ENCODE data around the gene SLC16A13. TPM values are rescaled to one million over a fixed set of nuclear protein-coding genes. Genes with fewer than 3 reads are reported as not detected.
A peak's percentile ranks its signal among the peaks of the same experiment; 100 is the strongest.
"Not testable (repeated sequence)": the region's sequence is repeated elsewhere in the genome, so short reads cannot be mapped to it uniquely, and the experiment has no call there.

Gene SLC16A13
- total RNA-seq, 4 donors from 2014 or later, result 0.22 to 1.8 (median 1.1) TPM

DNA sequence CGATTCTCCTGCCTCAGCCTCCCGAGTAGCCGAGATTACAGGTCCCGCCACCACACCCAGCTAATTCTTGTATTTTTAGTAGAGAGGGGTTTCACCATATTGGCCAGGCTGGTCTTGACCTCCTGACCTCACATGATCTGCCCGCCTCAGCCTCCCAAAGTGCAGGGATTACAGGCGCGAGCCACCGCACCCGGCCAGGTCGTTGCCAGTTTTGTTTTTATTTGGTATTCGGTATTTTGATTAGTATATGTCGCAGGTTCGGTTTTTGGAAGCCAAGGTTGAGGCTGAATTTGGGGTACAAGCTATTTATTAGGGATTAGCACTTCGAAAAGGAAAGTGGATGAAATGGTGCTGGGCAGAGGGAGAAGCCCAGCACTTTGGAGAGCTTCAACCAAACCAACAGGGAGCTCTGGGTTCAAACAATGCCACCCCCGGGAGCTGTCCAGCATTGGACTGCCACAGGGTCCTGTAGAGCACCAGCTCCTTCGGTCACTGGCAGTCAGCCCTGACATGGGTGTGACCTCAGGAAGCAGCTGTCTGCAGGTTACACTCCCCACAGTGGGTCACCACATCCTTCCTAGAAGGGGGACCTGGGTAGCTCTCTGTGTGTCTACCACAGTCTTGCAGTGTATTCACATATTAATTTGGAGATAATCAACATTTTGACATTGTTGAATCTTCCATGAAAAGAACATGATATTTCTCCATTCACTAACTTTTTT, 45.7 kb downstream of the SLC16A13 start:
- no peak for TF ChIP-seq POLR2A (IDR thresholded peaks at IDR 0.05)
- TF ChIP-seq, protein P1, sequence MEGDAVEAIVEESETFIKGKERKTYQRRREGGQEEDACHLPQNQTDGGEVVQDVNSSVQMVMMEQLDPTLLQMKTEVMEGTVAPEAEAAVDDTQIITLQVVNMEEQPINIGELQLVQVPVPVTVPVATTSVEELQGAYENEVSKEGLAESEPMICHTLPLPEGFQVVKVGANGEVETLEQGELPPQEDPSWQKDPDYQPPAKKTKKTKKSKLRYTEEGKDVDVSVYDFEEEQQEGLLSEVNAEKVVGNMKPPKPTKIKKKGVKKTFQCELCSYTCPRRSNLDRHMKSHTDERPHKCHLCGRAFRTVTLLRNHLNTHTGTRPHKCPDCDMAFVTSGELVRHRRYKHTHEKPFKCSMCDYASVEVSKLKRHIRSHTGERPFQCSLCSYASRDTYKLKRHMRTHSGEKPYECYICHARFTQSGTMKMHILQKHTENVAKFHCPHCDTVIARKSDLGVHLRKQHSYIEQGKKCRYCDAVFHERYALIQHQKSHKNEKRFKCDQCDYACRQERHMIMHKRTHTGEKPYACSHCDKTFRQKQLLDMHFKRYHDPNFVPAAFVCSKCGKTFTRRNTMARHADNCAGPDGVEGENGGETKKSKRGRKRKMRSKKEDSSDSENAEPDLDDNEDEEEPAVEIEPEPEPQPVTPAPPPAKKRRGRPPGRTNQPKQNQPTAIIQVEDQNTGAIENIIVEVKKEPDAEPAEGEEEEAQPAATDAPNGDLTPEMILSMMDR (IDR thresholded peaks at IDR 0.05), result no peak
- Histone ChIP-seq H3K27ac (no peak overlapping the region), H3K36me3 (no peaks in the 10 kb centered on the region), H3K4me1 (peaks cover 0 to 11% (median 0%) of the 10 kb centered on the region in 4 donors), H3K27me3 (no peaks in the 10 kb centered on the region), H3K4me3 (no peak overlapping the region), H3K9me3 (no peaks in the 10 kb centered on the region)
- WGBS, 2 donors, result 85 to 86% methylated on average over 16 of the region's 16 CpGs
- DNase-seq (ENCODE audit: low spot score in 2 of 2), result no peak

DNA sequence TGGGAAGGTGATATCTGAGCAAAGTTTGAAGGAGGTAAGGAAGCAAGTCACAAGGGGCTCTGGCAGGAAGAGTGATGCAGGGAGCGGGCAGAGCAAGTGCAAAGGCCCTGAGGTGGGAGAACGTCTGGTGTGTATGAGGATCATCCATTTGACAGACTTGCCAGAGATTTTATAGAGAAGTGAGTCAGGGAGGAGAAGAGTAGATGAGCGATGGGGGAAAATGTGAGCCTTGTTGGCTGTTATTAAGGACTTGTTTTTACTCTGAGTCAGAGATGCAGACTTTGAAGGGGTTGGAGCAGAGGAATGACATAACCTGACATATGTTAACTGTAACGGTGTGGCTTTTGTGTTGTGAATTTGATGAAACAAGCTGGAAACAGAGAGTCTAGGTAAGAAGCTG, 47.8 kb downstream of the SLC16A13 start:
- TF ChIP-seq, protein P1 (IDR thresholded peaks at IDR 0.05), result no peak
- TF ChIP-seq POLR2A (IDR thresholded peaks at IDR 0.05) (no peak), EP300 (IDR thresholded peaks at IDR 0.05) (no peak)
- Histone ChIP-seq H3K27ac (no peak overlapping the region), H3K4me1 (peaks cover 0 to 11% (median 0%) of the 10 kb centered on the region in 4 donors), H3K4me3 (no peak overlapping the region), H3K27me3 (no peaks in the 10 kb centered on the region), H3K36me3 (no peaks in the 10 kb centered on the region), H3K9me3 (no peaks in the 10 kb centered on the region)
- DNase-seq (ENCODE audit: low spot score in 2 of 2), result no peak
- WGBS, 2 donors, result 77% methylated on average over 4 of the region's 4 CpGs

DNA sequence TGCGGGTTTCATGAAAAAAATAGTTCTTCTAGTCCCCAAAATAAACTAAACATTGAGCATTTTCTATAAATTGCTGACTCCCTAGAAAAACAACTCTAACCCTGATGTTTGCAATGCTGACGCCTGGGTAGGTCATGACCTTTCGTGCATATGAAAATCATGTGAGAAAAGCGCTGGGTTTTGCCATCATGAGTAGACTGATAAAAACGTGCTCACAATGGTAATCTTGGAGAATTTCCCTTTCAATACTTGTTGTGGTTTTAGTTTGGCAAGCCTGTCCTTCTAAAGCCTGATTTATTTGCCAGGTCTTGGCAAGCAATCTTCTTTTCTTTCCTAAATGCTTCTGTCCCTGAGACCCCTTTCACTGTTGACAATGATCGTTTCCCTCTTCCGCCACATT, 48.3 kb downstream of the SLC16A13 start:
- TF ChIP-seq, protein P1 (IDR thresholded peaks at IDR 0.05), result no peak
- TF ChIP-seq POLR2A (IDR thresholded peaks at IDR 0.05), result no peak
- peak in 1 of 2 donors; percentile 56 for TF ChIP-seq EP300 (IDR thresholded peaks at IDR 0.05)
- no peak for DNase-seq (ENCODE audit: low spot score in 2 of 2)
- Histone ChIP-seq H3K27ac (no peak overlapping the region), H3K27me3 (no peaks in the 10 kb centered on the region), H3K36me3 (no peaks in the 10 kb centered on the region), H3K4me1 (peaks cover 0 to 11% (median 0%) of the 10 kb centered on the region in 4 donors), H3K9me3 (no peaks in the 10 kb centered on the region), H3K4me3 (no peak overlapping the region)
- 39 to 51% methylated on average over 7 of the region's 7 CpGs for WGBS, 2 donors

DNA sequence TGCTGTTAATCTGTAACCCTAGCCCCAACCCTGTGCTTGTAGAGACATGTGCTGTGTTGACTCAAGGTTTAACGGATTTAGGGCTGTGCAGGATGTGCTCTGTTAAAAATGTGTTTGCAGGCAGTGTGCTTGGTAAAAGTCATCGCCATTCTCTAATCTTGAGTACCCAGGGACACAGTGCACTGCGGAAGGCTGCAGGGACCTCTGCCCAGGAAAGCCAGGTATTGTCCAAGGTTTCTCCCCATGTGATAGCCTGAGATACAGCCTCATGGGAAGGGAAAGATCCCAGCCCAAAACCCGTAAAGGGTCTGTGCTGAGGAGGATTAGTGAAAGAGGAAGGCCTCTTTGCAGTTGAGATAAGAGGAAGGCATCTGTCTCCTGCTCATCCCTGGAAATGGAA, 52.6 kb downstream of the SLC16A13 start:
- not testable (repeated sequence) for H3K27ac ChIP-seq; H3K4me3 ChIP-seq; H3K36me3 ChIP-seq; H3K4me1 ChIP-seq; DNase-seq (ENCODE audit: low spot score in 2 of 2); H3K27me3 ChIP-seq
- 63 to 71% methylated on average over 4 of the region's 4 CpGs for WGBS, 2 donors
- H3K9me3 ChIP-seq, result peaks cover 0 to 12% (median 0%) of the 10 kb centered on the region in 4 donors

DNA sequence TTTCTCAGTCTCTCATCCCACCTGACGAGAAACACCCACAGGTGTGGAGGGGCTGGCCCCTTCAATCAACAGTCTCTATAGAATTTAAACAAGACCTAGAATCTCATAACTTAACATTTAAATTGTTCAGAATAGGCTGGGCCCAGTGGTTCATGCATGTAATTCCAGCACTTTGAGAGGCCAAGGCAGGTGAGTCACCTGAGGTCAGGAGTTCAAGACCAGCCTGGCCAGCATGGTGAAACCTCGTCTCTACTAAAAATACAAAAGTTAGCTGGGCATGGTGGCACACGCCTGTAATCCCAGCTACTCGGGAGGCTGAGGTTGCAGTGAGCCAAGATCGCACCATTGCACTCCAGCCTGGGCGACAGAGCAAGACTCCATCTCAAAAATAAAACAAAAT, 53.8 kb downstream of the SLC16A13 start:
- H3K27me3 ChIP-seq; DNase-seq (ENCODE audit: low spot score in 2 of 2); H3K27ac ChIP-seq; H3K4me3 ChIP-seq; H3K36me3 ChIP-seq; H3K4me1 ChIP-seq: not testable (repeated sequence)
- WGBS, 2 donors, result 90 to 91% methylated on average over 6 of the region's 6 CpGs
- peaks cover 0 to 12% (median 0%) of the 10 kb centered on the region in 4 donors for H3K9me3 ChIP-seq

Small RNA genes within 50 kb of the gene (small RNA-seq; reads per million reads assigned to genes)
- gene AC120057.1, result not detected

Other genes starting within 250 kb of the SLC16A13 start
- gene TEKT1, start 204.3 kb upstream of the SLC16A13 start, total RNA-seq, result not detected
- not detected for gene ALOX12, start 40.0 kb upstream of the SLC16A13 start, total RNA-seq
- gene RNASEK, start 23.4 kb upstream of the SLC16A13 start, total RNA-seq, result 10 to 100 TPM; 17.8 to 83.4 (median 54.6) TPM
- 1 to 10 TPM; 1.9 to 8.1 (median 3.2) TPM for gene BCL6B, start 13.0 kb upstream of the SLC16A13 start, total RNA-seq
- under 1 TPM in 1 of 4 donors, not detected in 3; 0.78 TPM for gene SLC16A11, start 8.1 kb downstream of the SLC16A13 start, total RNA-seq
- 10 to 100 TPM in 2 of 4 donors, 1 to 10 TPM in 2; 2.2 to 19.8 (median 10.3) TPM for gene CLEC10A, start 44.2 kb downstream of the SLC16A13 start, total RNA-seq
- under 1 TPM in 1 of 4 donors, not detected in 3; 0.60 TPM for gene ASGR2, start 78.8 kb downstream of the SLC16A13 start, total RNA-seq
- 1 to 10 TPM in 1 of 4 donors, under 1 TPM in 2, not detected in 1; 0.21 to 1.5 (median 0.59) TPM for gene ASGR1, start 143.4 kb downstream of the SLC16A13 start, total RNA-seq
- 10 to 100 TPM in 3 of 4 donors, 1 to 10 TPM in 1; 7.3 to 22.8 (median 16.1) TPM for gene DLG4, start 183.8 kb downstream of the SLC16A13 start, total RNA-seq
- gene ACADVL, start 183.9 kb downstream of the SLC16A13 start, total RNA-seq, result 100 to 1,000 TPM; 565 to 850 (median 599) TPM
- gene DVL2, start 198.5 kb downstream of the SLC16A13 start, total RNA-seq, result 10 to 100 TPM; 41.4 to 51.2 (median 46.7) TPM
- 10 to 100 TPM; 20.3 to 29.7 (median 23.3) TPM for gene PHF23, start 203.4 kb downstream of the SLC16A13 start, total RNA-seq
- gene GABARAP, start 206.4 kb downstream of the SLC16A13 start, total RNA-seq, result 100 to 1,000 TPM; 402 to 515 (median 456) TPM
- 10 to 100 TPM; 38.5 to 82.2 (median 65.9) TPM for gene CTDNEP1, start 215.7 kb downstream of the SLC16A13 start, total RNA-seq
- 10 to 100 TPM; 21.9 to 28.7 (median 25.0) TPM for gene ELP5, start 216.2 kb downstream of the SLC16A13 start, total RNA-seq
- gene CLDN7, start 226.5 kb downstream of the SLC16A13 start, total RNA-seq, result 1 to 10 TPM in 3 of 4 donors, not detected in 1; 2.0 to 5.9 (median 2.4) TPM
- 10 to 100 TPM in 1 of 4 donors, 1 to 10 TPM in 3; 5.2 to 20.1 (median 6.2) TPM for gene SLC2A4, start 245.7 kb downstream of the SLC16A13 start, total RNA-seq

All from tibial nerve (tissue), 4 donors.